GM12878 (cell line): ENCODE measurements around the gene ADGRB2. TPM values are rescaled to one million over a fixed set of nuclear protein-coding genes. Genes with fewer than 3 reads are reported as not detected.

Source experiments
- ATAC-seq: fragments of 200-7000 bp; cut with Tn5 transposase; 3 replicates; pipeline ENCODE4 v1.9.1; 2020; ENCODE audit warnings: mild to moderate bottlenecking, moderate library complexity
- BruUV-seq: library from RNA; stranded (reverse); fragments of 400-500 nt; replicated peaks from 2 replicates; lab custom pipeline; 2021; lab: Mats Ljungman, UMichigan
- CTCF ChIA-PET: fragments of 300-600 bp; sonication (Branson Sonifier 250); formaldehyde crosslinking; extraction: SDS; loops from one replicate; lab custom pipeline; 2021; ENCODE audit warnings: inconsistent platforms; lab: Yijun Ruan, JAX
- POLR2A ChIA-PET: fragments of 350-600 bp; formaldehyde crosslinking; extraction: SDS; loops from one replicate; lab custom pipeline; 2021; ENCODE audit warnings: inconsistent platforms; lab: Charles Lee
- RAD21 ChIA-PET: fragments of 300-600 bp; sonication (Branson Sonifier 250); formaldehyde crosslinking; loops from one replicate; lab custom pipeline; 2023; ENCODE audit warnings: antibody characterized with exemption; ENCODE audit not compliant: unreplicated experiment; lab: Charles Lee
- SMC1A ChIA-PET: fragments of 300-600 bp; sonication (Branson Sonifier 250); formaldehyde crosslinking; loops from one replicate; lab custom pipeline; 2023; ENCODE audit not compliant: unreplicated experiment, uncharacterized antibody; lab: Charles Lee
- DNase-seq: peaks from one replicate; pipeline ENCODE4 v3.0.0-alpha.2; 2011; ENCODE audit warnings: low read depth, low spot score
- FAIRE-seq: peaks from 3 replicates; lab custom pipeline; 2011; peaks lifted over from hg19 to GRCh38; lab: Jason Lieb, UNC
- H2AFZ ChIP-seq: 2 replicates; pipeline ENCODE4 v1.6.0; 2011; ENCODE audit warnings: low read depth, low read length, control low read depth; ENCODE audit not compliant: control insufficient read depth
- H3K27ac ChIP-seq: 2 replicates; pipeline ENCODE4 v1.5.1; 2011; ENCODE audit warnings: control low read depth; ENCODE audit not compliant: control insufficient read depth, insufficient read depth
- H3K27me3 ChIP-seq, 2 experiments: replicated peaks in 1 of 2; 2 replicates each; pipeline versions ENCODE4 v1.6.0 to v1.6.1; 2011; ENCODE audit warnings: low read length in 1 of 2; ENCODE audit not compliant: control insufficient read depth in 2 of 2, insufficient read depth in 2 of 2
- H3K36me3 ChIP-seq, 2 experiments: 2 replicates each; pipeline ENCODE4 v1.5.1; 2011; ENCODE audit warnings: low read length in 1 of 2; ENCODE audit not compliant: control insufficient read depth in 2 of 2, insufficient read depth in 2 of 2
- H3K4me1 ChIP-seq: 2 replicates; pipeline ENCODE4 v1.6.1; 2011; ENCODE audit warnings: mild to moderate bottlenecking, low read length, moderate library complexity, mixed read lengths; ENCODE audit not compliant: control insufficient read depth, insufficient read depth
- H3K4me2 ChIP-seq: 2 replicates; pipeline ENCODE4 v1.6.0; 2011; ENCODE audit warnings: control low read depth; ENCODE audit not compliant: control insufficient read depth, insufficient read depth
- H3K4me3 ChIP-seq: fragments of 200-600 bp; sonication (generic); 2 replicates; pipeline ENCODE4 v1.5.1; 2016
- H3K79me2 ChIP-seq: 2 replicates; pipeline ENCODE4 v1.6.0; 2011; ENCODE audit warnings: low read length; ENCODE audit not compliant: control insufficient read depth, insufficient read depth
- H3K9ac ChIP-seq: 2 replicates; pipeline ENCODE4 v1.8.0; 2011; ENCODE audit warnings: low read length, control low read depth, mixed read lengths; ENCODE audit not compliant: control insufficient read depth, insufficient read depth
- H3K9me3 ChIP-seq: replicated peaks from 3 replicates; pipeline ENCODE4 v1.5.1; 2011; ENCODE audit warnings: mild to moderate bottlenecking, low read length; ENCODE audit not compliant: control insufficient read depth, insufficient read depth
- H4K20me1 ChIP-seq: 2 replicates; pipeline ENCODE4 v1.6.0; 2011; ENCODE audit not compliant: control insufficient read depth, insufficient read depth
- BHLHE40 ChIP-seq, 2 experiments: fragments of 450-650 bp in 1 of 2; IDR thresholded peaks; 2 replicates each; pipeline ENCODE4 v1.6.1; 2011 to 2017; ENCODE audit warnings: low read depth in 2 of 2, borderline replicate concordance in 1 of 2, improper control_type of control experiment in 1 of 2, low read length in 1 of 2, mild to moderate bottlenecking in 1 of 2
- CBX5 ChIP-seq: sonication (generic); IDR thresholded peaks from 2 replicates; pipeline ENCODE4 v1.6.1; 2016; ENCODE audit warnings: low read depth, moderate library complexity, mild to moderate bottlenecking, inconsistent platforms
- ESRRA ChIP-seq: IDR thresholded peaks from 2 replicates; pipeline ENCODE4 v1.6.1; 2012; ENCODE audit warnings: mild to moderate bottlenecking, low read length, improper control_type of control experiment
- FOXM1 ChIP-seq: IDR thresholded peaks from 2 replicates; pipeline ENCODE4 v1.6.1; 2012; ENCODE audit warnings: low read depth, mild to moderate bottlenecking, inconsistent platforms, low read length, moderate library complexity
- HDAC6 ChIP-seq: fragments of 200-600 bp; sonication (generic); IDR thresholded peaks from one replicate; pipeline ENCODE4 v1.8.0; 2017; ENCODE audit warnings: antibody characterized with exemption; ENCODE audit not compliant: unreplicated experiment
- IKZF1 ChIP-seq: fragments of 450-650 bp; conservative IDR thresholded peaks from 2 replicates; pipeline ENCODE4 v1.6.1; 2017; ENCODE audit warnings: antibody characterized with exemption, mild to moderate bottlenecking
- MEF2A ChIP-seq: IDR thresholded peaks from 2 replicates; pipeline ENCODE4 v1.6.1; 2011; ENCODE audit warnings: low read depth, mild to moderate bottlenecking, low read length, moderate library complexity; ENCODE audit not compliant: insufficient read depth
- POLR2AphosphoS5 ChIP-seq: IDR thresholded peaks from 2 replicates; pipeline ENCODE4 v1.6.1; 2011; ENCODE audit warnings: mild to moderate bottlenecking, low read length, inconsistent platforms
- SMARCA5 ChIP-seq: fragments of 450-650 bp; IDR thresholded peaks from 2 replicates; pipeline ENCODE4 v1.6.1; 2017; ENCODE audit warnings: mild to moderate bottlenecking
- SPI1 ChIP-seq: IDR thresholded peaks from 2 replicates; pipeline ENCODE4 v1.6.1; 2011; ENCODE audit warnings: low read depth, mild to moderate bottlenecking, low read length, moderate library complexity, borderline replicate concordance; ENCODE audit not compliant: insufficient read depth
- SREBF1 ChIP-seq: IDR thresholded peaks from 2 replicates; pipeline ENCODE4 v1.6.1; 2012; ENCODE audit warnings: mild to moderate bottlenecking, low read length
- TCF3 ChIP-seq: IDR thresholded peaks from 2 replicates; pipeline ENCODE4 v1.6.1; 2012; ENCODE audit warnings: low read depth, mild to moderate bottlenecking, low read length, borderline replicate concordance; ENCODE audit not compliant: insufficient read depth
- ZBED1 ChIP-seq: IDR thresholded peaks from 2 replicates; pipeline ENCODE4 v1.6.1; 2016; ENCODE audit warnings: borderline replicate concordance
- ZNF622 ChIP-seq: fragments of 450-650 bp; IDR thresholded peaks from 2 replicates; pipeline ENCODE4 v1.6.1; 2017; ENCODE audit warnings: mild to moderate bottlenecking, inconsistent platforms
- ZNF687 ChIP-seq: fragments of 450-650 bp; IDR thresholded peaks from 2 replicates; pipeline ENCODE4 v1.6.1; 2017; ENCODE audit warnings: mild to moderate bottlenecking, moderate library complexity
- WGBS: methylation state at CpG from one replicate; pipeline ENCODE4 v1.1.6; 2016; ENCODE audit warnings: low lambda C conversion rate; ENCODE audit not compliant: insufficient replicate concordance, insufficient coverage; ENCODE audit errors: missing lambda C conversion rate; 5-methylcytosine and 5-hydroxymethylcytosine counted together
- in situ Hi-C: fragments of 300-500 bp; cut with MboI; formaldehyde crosslinking; loops from 9 replicates; pipeline ENCODE4 v1.14.3; 2018; ENCODE audit warnings: mixed read lengths
- intact Hi-C: fragments of 100-400 bp; cut with micrococcal nuclease; formaldehyde crosslinking; loops from one replicate; pipeline ENCODE4 v1.14.2; 2022; ENCODE audit not compliant: unreplicated experiment
- polyA plus RNA-seq, 11 experiments: library from polyadenylated mRNA; depleted of rRNA in 4 of 11; unstranded in 6 of 11; stranded (reverse) in 5 of 11; fragments of >200 nt; fragmentation: Nextera tagmentation in 4 of 11; fragmentation: Illumina TruSeq in 1 of 11; extraction: Ambion mirVana in 4 of 11; extraction: Trizol in 1 of 11; gene quantifications; 1 replicate in 1 of 11; 2 replicates in 10 of 11; pipeline versions ENCODE4 v1.2.1 to v1.2.3, GENCODE V29; 2011 to 2016; ENCODE audit warnings: inconsistent platforms in 2 of 11, missing spikeins in 2 of 11, low read depth in 1 of 11
- total RNA-seq, 4 experiments: library from RNA; depleted of rRNA in 3 of 4; stranded (reverse); fragments of >200 nt in 3 of 4; fragmentation: Illumina TruSeq in 1 of 4; extraction: Trizol in 1 of 4; gene quantifications; 2 replicates each; pipeline versions ENCODE4 v1.2.1 to v1.2.3, GENCODE V29; 2013 to 2021
- TF ChIP-seq, protein P1 (sequence below): IDR thresholded peaks from 2 replicates; pipeline ENCODE4 v1.6.1; 2012; ENCODE audit warnings: low read depth, low read length, improper control_type of control experiment

Gene ADGRB2
- total and polyA plus RNA-seq, 10 of the 15 experiments (the other 5 are each of a cell fraction or from before 2014, with no cell fraction given) = 0.11 to 0.33 (median 0.18) TPM; not detected in 4

GRCh38 chr1:31744165-31744888 lies 19.8 kb downstream of the ADGRB2 start:
- no TSS peak for BruUV-seq
- Histone ChIP-seq H3K36me3 (no peaks in the 10 kb centered on the region), H3K9ac (no peak overlapping the region), H3K4me3 (no peak overlapping the region), H3K4me2 (peak overlapping the region; percentile 68), H3K79me2 (no peaks in the 10 kb centered on the region), H3K9me3 (no peaks in the 10 kb centered on the region), H3K27ac (no peak overlapping the region), H4K20me1 (no peaks in the 10 kb centered on the region), H3K27me3 (peaks cover 0 to 2% of the 10 kb centered on the region in 2 experiments; a peak in 1 of 4 replicates), H2AFZ (0 out of 2 replicates have a peak overlapping the region, but pooled peaks have one; percentile 3), H3K4me1 (peaks cover 17% of the 10 kb centered on the region)
- ChIA-PET RAD21 (interaction anchor here (2.3 to 2.9 kb wide), 3 partner anchors 30 to 80 kb away, joined by 17 to 28 read pairs (median 18); no protein-coding TSS in a partner anchor), CTCF (interaction anchor here (0.6 to 3.8 kb wide), 20 partner anchors 10 to 348 kb away, joined by 3 to 70 read pairs (median 8); no protein-coding TSS in a partner anchor), POLR2A (interaction anchor here (0.5 to 1.0 kb wide), 2 partner anchors 11 to 615 kb away, joined by 3 read pairs; no protein-coding TSS in a partner anchor), SMC1A (interaction anchor here (0.6 to 2.3 kb wide), 8 partner anchors 9 to 231 kb away, joined by 3 to 17 read pairs (median 8); no protein-coding TSS in a partner anchor)
- DNase-seq (no peak), FAIRE-seq (peak; percentile 93), ATAC-seq (peak; percentile 85)
- in situ Hi-C loops (no loop called here), intact Hi-C loops (no loop called here)
- WGBS = 15% methylated on average over 28 of the region's 28 CpGs
- TF ChIP-seq ZBED1 (no peak), HDAC6 (no peak), BHLHE40 (IDR thresholded peaks at IDR 0.05; ENCODE audit: borderline replicate concordance in 1 of 2, low read depth in 2 of 2, low read length in 1 of 2) (0 out of 4 replicates have a peak, but pooled peaks of 1 of the 2 experiments have one; percentile 15), ZNF687 (no peak), IKZF1 (0 out of 2 replicates have a peak, but pooled peaks have one; percentile 34), CBX5 (no peak), SMARCA5 (no peak), ZNF622 (no peak), TCF3 (no peak), MEF2A (no peak), FOXM1 (no peak), POLR2AphosphoS5 (no peak), SPI1 (peak; percentile 80), SREBF1 (no peak), ESRRA (no peak)
- TF ChIP-seq, protein P1, sequence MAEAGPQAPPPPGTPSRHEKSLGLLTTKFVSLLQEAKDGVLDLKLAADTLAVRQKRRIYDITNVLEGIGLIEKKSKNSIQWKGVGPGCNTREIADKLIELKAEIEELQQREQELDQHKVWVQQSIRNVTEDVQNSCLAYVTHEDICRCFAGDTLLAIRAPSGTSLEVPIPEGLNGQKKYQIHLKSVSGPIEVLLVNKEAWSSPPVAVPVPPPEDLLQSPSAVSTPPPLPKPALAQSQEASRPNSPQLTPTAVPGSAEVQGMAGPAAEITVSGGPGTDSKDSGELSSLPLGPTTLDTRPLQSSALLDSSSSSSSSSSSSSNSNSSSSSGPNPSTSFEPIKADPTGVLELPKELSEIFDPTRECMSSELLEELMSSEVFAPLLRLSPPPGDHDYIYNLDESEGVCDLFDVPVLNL = no peak
